Colonic mucosa (tissue), 4 donors: ENCODE data around the gene MIB2. TPM values are rescaled to one million over a fixed set of nuclear protein-coding genes. Genes with fewer than 3 reads are reported as not detected.
"Not testable (repeated sequence)": the region's sequence is repeated elsewhere in the genome, so short reads cannot be mapped to it uniquely, and the experiment has no call there.

ENCODE experiments used
- DNase-seq: peaks from one replicate; pipeline ENCODE4 v3.0.0-alpha.2; 2020
- H3K27ac ChIP-seq: fragments of 200-600 bp; one replicate; pipeline ENCODE4 v1.8.0; 2021
- H3K27me3 ChIP-seq: fragments of 200-600 bp; one replicate; pipeline ENCODE4 v1.8.0; 2021
- H3K36me3 ChIP-seq: fragments of 200-600 bp; one replicate; pipeline ENCODE4 v1.8.0; 2021
- H3K4me1 ChIP-seq: fragments of 200-600 bp; one replicate; pipeline ENCODE4 v1.8.0; 2021; ENCODE audit warnings: mild to moderate bottlenecking
- H3K4me3 ChIP-seq: fragments of 200-600 bp; one replicate; pipeline ENCODE4 v1.8.0; 2021
- H3K9ac ChIP-seq, 2 donors: one replicate each; pipeline ENCODE4 v1.7.0; 2013; ENCODE audit warnings: control low read depth in 2 of 2, low read depth in 2 of 2, low read length in 2 of 2
- H3K9me3 ChIP-seq: fragments of 200-600 bp; one replicate; pipeline ENCODE4 v1.8.0; 2021
- CTCF ChIP-seq: fragments of 200-600 bp; IDR thresholded peaks from one replicate; pipeline ENCODE4 v1.8.0; 2022; ENCODE audit warnings: antibody characterized with exemption, mild to moderate bottlenecking
- intact Hi-C: fragments of 100-400 bp; cut with DNase I; formaldehyde crosslinking; loops from one replicate; pipeline ENCODE4 v1.14.1; 2022
- total RNA-seq, 2 donors: library from RNA; stranded (reverse); fragmentation: NEBNext Ultra II Directional in 1 of 2; extraction: Animal tissue kit (Norgen Biotek cat#: 25700) in 1 of 2; gene quantifications; one replicate each; pipeline ENCODE4 v1.2.1, GENCODE V29; 2021
- donor health status: healthy.
- donor health status: DM: no; HTN: no; CAD: no.
- donor health status: DM: no; HTN: no; CAD: no.

MIB2 gene
- total RNA-seq, 2 donors from 2014 or later: 57.0 to 121 TPM

- Histone ChIP-seq H3K9me3 (no peaks in the 10 kb centered on the region), H3K36me3 (no peaks in the 10 kb centered on the region), H3K27ac (no peak overlapping the region), H3K4me1 (no peaks in the 10 kb centered on the region), H3K27me3 (peaks cover 1% of the 10 kb centered on the region), H3K4me3 (no peak overlapping the region), H3K9ac (no peak overlapping the region)
- no peak for DNase-seq
- intact Hi-C loops: no loop called here
- no peak for TF ChIP-seq CTCF
Observed at GRCh38 chr1:1591452-1591851, 23.8 kb upstream of the MIB2 start.

- no peaks in the 10 kb centered on the region for H3K9me3 ChIP-seq
- intact Hi-C loops: no loop called here
- no peak overlapping the region for H3K9ac ChIP-seq
- peaks cover 16% of the 10 kb centered on the region for H3K27me3 ChIP-seq
- no peak overlapping the region for H3K27ac ChIP-seq
- TF ChIP-seq CTCF: no peak
- no peak for DNase-seq
- H3K36me3 ChIP-seq: no peaks in the 10 kb centered on the region
- no peak overlapping the region for H3K4me3 ChIP-seq
- H3K4me1 ChIP-seq: no peaks in the 10 kb centered on the region
Observed at GRCh38 chr1:1593834-1594601, 21.3 kb upstream of the MIB2 start.

GRCh38 chr1:1594602-1595260 lies 20.6 kb upstream of the MIB2 start:
- no peak for TF ChIP-seq CTCF
- no peak overlapping the region for H3K9ac ChIP-seq
- H3K27me3 ChIP-seq: peaks cover 19% of the 10 kb centered on the region
- intact Hi-C loops: no loop called here
- no peaks in the 10 kb centered on the region for H3K36me3 ChIP-seq
- H3K4me3 ChIP-seq: no peak overlapping the region
- H3K27ac ChIP-seq: no peak overlapping the region
- peaks cover 4% of the 10 kb centered on the region for H3K4me1 ChIP-seq
- H3K9me3 ChIP-seq: no peaks in the 10 kb centered on the region
- no peak for DNase-seq

- H3K27me3 ChIP-seq: peaks cover 19% of the 10 kb centered on the region
Observed at GRCh38 chr1:1595341-1595740, 20.0 kb upstream of the MIB2 start.

GRCh38 chr1:1596493-1597274 lies 18.6 kb upstream of the MIB2 start:
- H3K4me3 ChIP-seq: no peak overlapping the region
- intact Hi-C loops: no loop called here
- no peak for DNase-seq
- H3K27ac ChIP-seq: no peak overlapping the region
- H3K27me3 ChIP-seq: peaks cover 31% of the 10 kb centered on the region
- no peaks in the 10 kb centered on the region for H3K9me3 ChIP-seq
- H3K36me3 ChIP-seq: no peaks in the 10 kb centered on the region
- peaks cover 4% of the 10 kb centered on the region for H3K4me1 ChIP-seq
- TF ChIP-seq CTCF: no peak
- no peak overlapping the region for H3K9ac ChIP-seq

More at GRCh38 chr1:1595341-1595740, 20.0 kb upstream of the MIB2 start:
- DNase-seq, H3K9me3 ChIP-seq, H3K9ac ChIP-seq, H3K4me3 ChIP-seq, H3K36me3 ChIP-seq, H3K4me1 ChIP-seq, H3K27ac ChIP-seq, intact Hi-C loops: not testable (repeated sequence)
